Keratinocyte (primary cell): ENCODE measurements around the gene LAYN. TPM values are rescaled to one million over a fixed set of nuclear protein-coding genes. Genes with fewer than 3 reads are reported as not detected.
A peak's percentile ranks its signal among the peaks of the same experiment; 100 is the strongest.

ENCODE experiments used
- DNase-seq: peaks from one replicate; pipeline ENCODE4 v3.0.0-alpha.2; 2011; ENCODE audit warnings: low read depth, missing footprints, low spot score
- FAIRE-seq: peaks from 2 replicates; lab custom pipeline; 2011; peaks lifted over from hg19 to GRCh38; lab: Jason Lieb, UNC
- H2AFZ ChIP-seq: 2 replicates; pipeline ENCODE4 v1.6.0; 2012; ENCODE audit warnings: low read length, control low read depth, inconsistent platforms; ENCODE audit not compliant: control insufficient read depth
- H3K27ac ChIP-seq: 2 replicates; pipeline ENCODE4 v1.5.1; 2011; ENCODE audit warnings: low read length; ENCODE audit not compliant: control insufficient read depth, insufficient read depth
- H3K27me3 ChIP-seq: 3 replicates; pipeline ENCODE4 v1.6.0; 2011; ENCODE audit warnings: low read length; ENCODE audit not compliant: control insufficient read depth, insufficient read depth; ENCODE audit errors: extremely low read depth
- H3K36me3 ChIP-seq, 2 experiments: 2 replicates in 1 of 2; 3 replicates in 1 of 2; pipeline ENCODE4 v1.5.1; 2011; ENCODE audit warnings: low read length in 2 of 2, mild to moderate bottlenecking in 1 of 2; ENCODE audit not compliant: control insufficient read depth in 2 of 2, insufficient read depth in 2 of 2; ENCODE audit errors: extremely low read depth in 1 of 2
- H3K4me1 ChIP-seq: 3 replicates; pipeline ENCODE4 v1.5.1; 2011; ENCODE audit warnings: low read length; ENCODE audit not compliant: control insufficient read depth, insufficient read depth; ENCODE audit errors: extremely low read depth
- H3K4me2 ChIP-seq: 3 replicates; pipeline ENCODE4 v1.6.0; 2011; ENCODE audit warnings: low read depth, low read length; ENCODE audit not compliant: control insufficient read depth, insufficient read depth; ENCODE audit errors: extremely low read depth
- H3K4me3 ChIP-seq, 3 experiments: fragments of 200-600 bp in 1 of 3; sonication (generic) in 1 of 3; 2 replicates in 2 of 3; 3 replicates in 1 of 3; pipeline ENCODE4 v1.5.1; 2011 to 2016; ENCODE audit warnings: low read length in 3 of 3, mild to moderate bottlenecking in 3 of 3, control low read depth in 2 of 3, inconsistent platforms in 1 of 3, low read depth in 1 of 3, mixed read lengths in 1 of 3, mixed run types in 1 of 3, moderate library complexity in 1 of 3; ENCODE audit not compliant: control insufficient read depth in 2 of 3, insufficient read depth in 2 of 3; ENCODE audit errors: extremely low read depth in 1 of 3
- H3K79me2 ChIP-seq: 2 replicates; pipeline ENCODE4 v1.6.0; 2012; ENCODE audit warnings: low read length; ENCODE audit not compliant: control insufficient read depth, insufficient read depth
- H3K9ac ChIP-seq: 3 replicates; pipeline ENCODE4 v1.6.0; 2011; ENCODE audit warnings: low read length; ENCODE audit not compliant: control insufficient read depth, insufficient read depth; ENCODE audit errors: extremely low read depth
- H3K9me1 ChIP-seq: 3 replicates; pipeline ENCODE4 v1.6.0; 2011; ENCODE audit warnings: low read length; ENCODE audit not compliant: control insufficient read depth, insufficient read depth; ENCODE audit errors: extremely low read depth
- H3K9me3 ChIP-seq: 2 replicates; pipeline ENCODE4 v1.5.1; 2012; ENCODE audit warnings: low read depth, low read length; ENCODE audit not compliant: control insufficient read depth
- H4K20me1 ChIP-seq: 3 replicates; pipeline ENCODE4 v1.6.0; 2011; ENCODE audit warnings: low read length; ENCODE audit not compliant: control insufficient read depth, insufficient read depth; ENCODE audit errors: extremely low read depth
- EZH2 ChIP-seq: IDR thresholded peaks from one replicate; pipeline ENCODE4 v1.6.1; 2012; ENCODE audit warnings: inconsistent platforms, mild to moderate bottlenecking, low read length, moderate library complexity
- dilution Hi-C: fragments of 300-500 bp; cut with MboI; formaldehyde crosslinking; loops from one replicate; pipeline ENCODE4 v1.7.0; 2020; ENCODE audit warnings: low sequenced_read_pairs; ENCODE audit not compliant: extremely low pct_ligation_motif_present
- polyA plus RNA-seq, 5 experiments: library from polyadenylated mRNA; depleted of rRNA in 3 of 5; stranded (reverse) in 3 of 5; stranded (forward) in 1 of 5; unstranded in 1 of 5; fragments of >200 nt; gene quantifications; 1 replicate in 1 of 5; 2 replicates in 3 of 5; 3 replicates in 1 of 5; pipeline versions ENCODE4 v1.2.1 to v1.2.3, GENCODE V29; 2011 to 2012; ENCODE audit warnings: missing spikeins in 2 of 5, low read depth in 1 of 5, low replicate concordance in 1 of 5
- TF ChIP-seq, protein P1 (sequence below), 3 experiments: IDR thresholded peaks in 1 of 3; conservative IDR thresholded peaks in 1 of 3; optimal IDR thresholded peaks in 1 of 3; 2 replicates in 2 of 3; 3 replicates in 1 of 3; pipeline versions ENCODE3 to v1.5.1; 2011; ENCODE audit warnings: low read length in 3 of 3, mild to moderate bottlenecking in 3 of 3, moderate library complexity in 2 of 3, control low read depth in 1 of 3, inconsistent platforms in 1 of 3; ENCODE audit not compliant: insufficient read depth in 2 of 3; ENCODE audit errors: extremely low read depth in 1 of 3

LAYN gene
- polyA plus RNA-seq, 1 donor (not counting 4 experiments of a cell fraction or from before 2014, with no cell fraction given) = 1.1 TPM

DNA sequence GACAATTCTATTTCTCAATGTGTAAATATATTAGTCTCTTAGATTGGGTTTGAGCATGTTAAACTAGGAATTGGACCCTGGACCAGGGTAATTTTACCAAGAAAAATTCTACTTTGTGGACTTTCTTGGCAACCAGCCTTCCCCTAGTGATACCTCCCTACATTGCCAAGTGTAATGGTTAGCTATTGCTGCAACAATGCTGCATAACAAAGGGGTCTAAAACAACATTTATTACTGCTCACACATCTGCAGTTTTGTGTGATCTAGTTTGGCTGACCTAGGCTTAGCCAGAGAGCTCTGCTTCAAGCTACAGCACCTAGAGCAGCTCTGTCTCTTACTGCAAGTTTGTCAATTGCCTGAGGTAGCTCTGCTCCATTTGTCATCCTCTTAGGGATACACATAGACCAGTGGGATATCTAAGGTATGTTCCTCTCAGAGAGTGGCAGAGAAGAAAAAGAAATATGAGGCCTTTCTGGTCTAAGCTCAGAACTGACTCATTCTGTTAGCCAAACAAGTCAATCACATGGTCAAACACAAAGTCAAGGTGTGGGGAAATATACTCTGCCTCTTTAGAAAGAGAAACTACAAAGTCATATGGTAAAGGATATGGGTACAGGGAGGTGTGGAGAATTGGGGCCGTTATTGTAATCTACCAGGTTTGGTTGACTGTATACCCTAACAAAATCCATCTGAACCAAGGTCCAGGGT, 2.0 kb upstream of the LAYN start:
- H3K36me3 ChIP-seq = no peaks in the 10 kb centered on the region
- peaks cover 23% of the 10 kb centered on the region for H3K27me3 ChIP-seq
- H3K27ac ChIP-seq = no peak overlapping the region
- TF ChIP-seq, protein P1, sequence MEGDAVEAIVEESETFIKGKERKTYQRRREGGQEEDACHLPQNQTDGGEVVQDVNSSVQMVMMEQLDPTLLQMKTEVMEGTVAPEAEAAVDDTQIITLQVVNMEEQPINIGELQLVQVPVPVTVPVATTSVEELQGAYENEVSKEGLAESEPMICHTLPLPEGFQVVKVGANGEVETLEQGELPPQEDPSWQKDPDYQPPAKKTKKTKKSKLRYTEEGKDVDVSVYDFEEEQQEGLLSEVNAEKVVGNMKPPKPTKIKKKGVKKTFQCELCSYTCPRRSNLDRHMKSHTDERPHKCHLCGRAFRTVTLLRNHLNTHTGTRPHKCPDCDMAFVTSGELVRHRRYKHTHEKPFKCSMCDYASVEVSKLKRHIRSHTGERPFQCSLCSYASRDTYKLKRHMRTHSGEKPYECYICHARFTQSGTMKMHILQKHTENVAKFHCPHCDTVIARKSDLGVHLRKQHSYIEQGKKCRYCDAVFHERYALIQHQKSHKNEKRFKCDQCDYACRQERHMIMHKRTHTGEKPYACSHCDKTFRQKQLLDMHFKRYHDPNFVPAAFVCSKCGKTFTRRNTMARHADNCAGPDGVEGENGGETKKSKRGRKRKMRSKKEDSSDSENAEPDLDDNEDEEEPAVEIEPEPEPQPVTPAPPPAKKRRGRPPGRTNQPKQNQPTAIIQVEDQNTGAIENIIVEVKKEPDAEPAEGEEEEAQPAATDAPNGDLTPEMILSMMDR (optimal IDR thresholded peaks at IDR 0.05 in 1 of 3, IDR thresholded peaks at IDR 0.05 in 1 of 3, conservative IDR thresholded peaks at IDR 0.05 in 1 of 3; ENCODE audit: extremely low read depth in 1 of 3, insufficient read depth in 2 of 3, low read length in 3 of 3) = no peak
- TF ChIP-seq EZH2 = no peak
- H3K79me2 ChIP-seq = no peaks in the 10 kb centered on the region
- no peak for DNase-seq
- peak; percentile 41 for FAIRE-seq
- no peaks in the 10 kb centered on the region for H3K9me1 ChIP-seq
- H3K9me3 ChIP-seq = no peaks in the 10 kb centered on the region
- no peak overlapping the region for H3K4me2 ChIP-seq
- H2AFZ ChIP-seq = no peak overlapping the region
- no peak overlapping the region for H3K9ac ChIP-seq
- no peak overlapping the region for H3K4me3 ChIP-seq
- peaks cover 10% of the 10 kb centered on the region for H3K4me1 ChIP-seq
- no peaks in the 10 kb centered on the region for H4K20me1 ChIP-seq
- dilution Hi-C loops = no loop called here

DNA sequence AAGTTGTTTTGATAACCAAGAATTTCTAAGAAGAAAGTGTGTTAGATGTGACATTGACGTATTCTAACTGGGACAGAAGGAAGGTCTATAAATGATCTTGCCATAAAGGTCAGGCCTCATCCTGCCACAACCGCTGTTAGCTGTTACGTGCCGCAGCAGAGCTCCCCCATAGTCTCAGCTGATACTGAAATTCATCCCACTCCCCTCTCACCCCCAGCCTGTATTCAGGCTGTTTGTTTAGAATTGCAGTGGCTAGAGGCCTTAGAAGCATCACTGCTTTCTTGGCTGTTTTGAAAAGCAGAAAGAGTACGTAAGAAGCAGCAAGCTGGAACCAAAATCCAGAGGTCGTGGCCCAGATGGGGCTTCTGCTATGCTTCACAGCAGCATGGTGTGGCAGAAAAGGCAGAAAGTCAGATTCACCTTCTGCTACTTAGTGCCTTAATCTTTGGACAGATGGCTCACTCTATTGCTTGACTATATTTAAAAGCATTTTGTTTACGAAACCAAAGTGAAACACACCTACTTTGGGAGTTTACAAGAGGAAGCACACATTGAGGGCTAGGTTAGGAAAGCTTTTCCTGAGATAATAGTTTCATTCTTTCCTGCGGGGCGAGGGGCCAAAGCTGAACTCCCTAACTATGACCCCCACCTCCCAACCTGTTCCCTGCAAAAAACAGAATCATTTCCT, 950 bp upstream of the LAYN start:
- Histone ChIP-seq H3K4me3 (peak overlapping the region in 1 of 3 experiments; percentile 65), H3K27me3 (peaks cover 23% of the 10 kb centered on the region), H3K79me2 (no peaks in the 10 kb centered on the region), H3K9ac (no peak overlapping the region), H3K4me2 (peak overlapping the region; percentile 87), H3K36me3 (no peaks in the 10 kb centered on the region), H4K20me1 (no peaks in the 10 kb centered on the region), H3K9me1 (no peaks in the 10 kb centered on the region), H3K9me3 (no peaks in the 10 kb centered on the region), H3K4me1 (peaks cover 10% of the 10 kb centered on the region), H3K27ac (no peak overlapping the region), H2AFZ (no peak overlapping the region)
- DNase-seq (no peak), FAIRE-seq (no peak)
- TF ChIP-seq, protein P1 (optimal IDR thresholded peaks at IDR 0.05 in 1 of 3, IDR thresholded peaks at IDR 0.05 in 1 of 3, conservative IDR thresholded peaks at IDR 0.05 in 1 of 3; ENCODE audit: extremely low read depth in 1 of 3, insufficient read depth in 2 of 3, low read length in 3 of 3) = no peak
- no peak for TF ChIP-seq EZH2
- dilution Hi-C loops = no loop called here
